ENCODE results near the gene MUC21.

- TF ChIP-seq, protein P1, sequence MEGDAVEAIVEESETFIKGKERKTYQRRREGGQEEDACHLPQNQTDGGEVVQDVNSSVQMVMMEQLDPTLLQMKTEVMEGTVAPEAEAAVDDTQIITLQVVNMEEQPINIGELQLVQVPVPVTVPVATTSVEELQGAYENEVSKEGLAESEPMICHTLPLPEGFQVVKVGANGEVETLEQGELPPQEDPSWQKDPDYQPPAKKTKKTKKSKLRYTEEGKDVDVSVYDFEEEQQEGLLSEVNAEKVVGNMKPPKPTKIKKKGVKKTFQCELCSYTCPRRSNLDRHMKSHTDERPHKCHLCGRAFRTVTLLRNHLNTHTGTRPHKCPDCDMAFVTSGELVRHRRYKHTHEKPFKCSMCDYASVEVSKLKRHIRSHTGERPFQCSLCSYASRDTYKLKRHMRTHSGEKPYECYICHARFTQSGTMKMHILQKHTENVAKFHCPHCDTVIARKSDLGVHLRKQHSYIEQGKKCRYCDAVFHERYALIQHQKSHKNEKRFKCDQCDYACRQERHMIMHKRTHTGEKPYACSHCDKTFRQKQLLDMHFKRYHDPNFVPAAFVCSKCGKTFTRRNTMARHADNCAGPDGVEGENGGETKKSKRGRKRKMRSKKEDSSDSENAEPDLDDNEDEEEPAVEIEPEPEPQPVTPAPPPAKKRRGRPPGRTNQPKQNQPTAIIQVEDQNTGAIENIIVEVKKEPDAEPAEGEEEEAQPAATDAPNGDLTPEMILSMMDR (conservative IDR thresholded peaks at IDR 0.05; ENCODE audit: low read length) = no peak
- TF ChIP-seq EZH2phosphoT487 (IDR thresholded peaks at IDR 0.05; ENCODE audit: borderline replicate concordance) = no peak
Measured at GRCh38 chr6:30940361-30940986, 43.0 kb upstream of the MUC21 start, which contains the start of gene MUCL3.

All from Loucy (cell line).